LNCaP clone FGC (cell line): Measurements from ENCODE around the gene ABHD8.
"Not testable (repeated sequence)": the region's sequence is repeated elsewhere in the genome, so short reads cannot be mapped to it uniquely, and the experiment has no call there.

ENCODE experiments used
- DNase-seq: peaks from one replicate; pipeline ENCODE4 v3.0.0-alpha.2; 2011; ENCODE audit warnings: low read depth
- H3K4me3 ChIP-seq: 2 replicates; pipeline ENCODE4 v1.5.1; 2011; ENCODE audit warnings: mild to moderate bottlenecking, low read depth, low read length, control low read depth
- CTCF ChIP-seq: IDR thresholded peaks from 2 replicates; pipeline ENCODE4 v1.5.1; 2012; ENCODE audit warnings: mild to moderate bottlenecking; ENCODE audit not compliant: control insufficient read depth, insufficient read depth; ENCODE audit errors: extremely low read depth

ABHD8 gene

GRCh38 chr19:17283504-17283996 is 19.7 kb downstream of the ABHD8 start:
- H3K4me3 ChIP-seq: no peak overlapping the region
- TF ChIP-seq CTCF: no peak

GRCh38 chr19:17282488-17283125 is 20.6 kb downstream of the ABHD8 start:
- DNase-seq: peak; percentile 39
- TF ChIP-seq CTCF: peak; percentile 95
- H3K4me3 ChIP-seq: peak overlapping the region; percentile 52

More at GRCh38 chr19:17283504-17283996, 19.7 kb downstream of the ABHD8 start:
- no peak for DNase-seq

- TF ChIP-seq CTCF: no peak
- peak within 1 kb of the TSS; percentile 52 for H3K4me3 ChIP-seq
- DNase-seq: no peak
Measured at GRCh38 chr19:17281391-17282304, 21.6 kb downstream of the ABHD8 start, which contains the start of gene ANKLE1. TSS of gene ANKLE1 (plus strand) at chr19:17281901. CDS start at chr19:17281921, 20 bp downstream.

- no peak for TF ChIP-seq CTCF
- no peak for DNase-seq
- no peak overlapping the region for H3K4me3 ChIP-seq
Measured at GRCh38 chr19:17279436-17279835, 23.8 kb downstream of the ABHD8 start.

- TF ChIP-seq CTCF: no peak
- no peak for DNase-seq
- no peak overlapping the region for H3K4me3 ChIP-seq
Measured at GRCh38 chr19:17275441-17276175, 27.6 kb downstream of the ABHD8 start.

- DNase-seq, H3K4me3 ChIP-seq: not testable (repeated sequence)
Measured at GRCh38 chr19:17274892-17275291, 28.3 kb downstream of the ABHD8 start.

GRCh38 chr19:17268754-17269153 is 34.5 kb downstream of the ABHD8 start:
- H3K4me3 ChIP-seq: peak overlapping the region; percentile 99
- TF ChIP-seq CTCF: no peak
- no peak for DNase-seq
